ENCODE results near the gene SLC5A2. TPM values are rescaled to one million over a fixed set of nuclear protein-coding genes. Genes with fewer than 3 reads are reported as not detected.

Gene SLC5A2
- total RNA-seq, 1 donor: not detected

DNA sequence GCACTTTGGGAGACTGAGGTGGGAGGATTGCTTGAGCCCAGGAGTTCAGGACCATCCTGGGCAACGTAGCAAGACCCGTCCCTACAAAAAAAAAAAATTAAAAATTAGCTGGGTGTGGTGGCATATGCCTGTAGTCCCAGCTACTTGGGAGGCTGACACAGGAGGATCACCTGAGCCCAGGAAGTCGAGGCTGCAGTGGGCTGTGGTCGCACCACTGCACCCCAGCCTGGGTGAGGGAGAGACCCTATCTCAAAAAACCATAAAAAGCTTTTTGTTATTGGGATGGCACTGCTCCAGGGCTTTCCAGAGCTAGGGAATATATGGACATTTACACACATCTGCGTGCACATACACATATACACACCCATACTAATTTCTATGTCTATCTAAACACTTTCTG, 31.7 kb upstream of the SLC5A2 start:
- Histone ChIP-seq H3K9me3 (ENCODE audit: low read depth, low read length) (no peaks in the 10 kb centered on the region), H2AFZ (ENCODE audit: low read length) (peak overlapping the region; percentile 68), H3K4me3 (ENCODE audit: insufficient read depth, low read length) (no peak overlapping the region), H3K4me2 (ENCODE audit: insufficient read depth, low read length) (no peak overlapping the region), H3K27me3 (ENCODE audit: insufficient read depth, low read length) (no peaks in the 10 kb centered on the region), H4K20me1 (ENCODE audit: insufficient read depth, low read length) (peaks cover 9% of the 10 kb centered on the region), H3K36me3 (ENCODE audit: insufficient read depth, low read length) (peaks cover 3% of the 10 kb centered on the region), H3K4me1 (ENCODE audit: insufficient read depth, low read length) (peaks cover 40% of the 10 kb centered on the region), H3K79me2 (ENCODE audit: insufficient read depth, low read length) (peaks cover 13% of the 10 kb centered on the region), H3K27ac (ENCODE audit: low read depth, low read length) (peak overlapping the region; percentile 48)
- DNase-seq (ENCODE audit: insufficient read length, low spot score, missing footprints): no peak
- TF ChIP-seq, protein P1, sequence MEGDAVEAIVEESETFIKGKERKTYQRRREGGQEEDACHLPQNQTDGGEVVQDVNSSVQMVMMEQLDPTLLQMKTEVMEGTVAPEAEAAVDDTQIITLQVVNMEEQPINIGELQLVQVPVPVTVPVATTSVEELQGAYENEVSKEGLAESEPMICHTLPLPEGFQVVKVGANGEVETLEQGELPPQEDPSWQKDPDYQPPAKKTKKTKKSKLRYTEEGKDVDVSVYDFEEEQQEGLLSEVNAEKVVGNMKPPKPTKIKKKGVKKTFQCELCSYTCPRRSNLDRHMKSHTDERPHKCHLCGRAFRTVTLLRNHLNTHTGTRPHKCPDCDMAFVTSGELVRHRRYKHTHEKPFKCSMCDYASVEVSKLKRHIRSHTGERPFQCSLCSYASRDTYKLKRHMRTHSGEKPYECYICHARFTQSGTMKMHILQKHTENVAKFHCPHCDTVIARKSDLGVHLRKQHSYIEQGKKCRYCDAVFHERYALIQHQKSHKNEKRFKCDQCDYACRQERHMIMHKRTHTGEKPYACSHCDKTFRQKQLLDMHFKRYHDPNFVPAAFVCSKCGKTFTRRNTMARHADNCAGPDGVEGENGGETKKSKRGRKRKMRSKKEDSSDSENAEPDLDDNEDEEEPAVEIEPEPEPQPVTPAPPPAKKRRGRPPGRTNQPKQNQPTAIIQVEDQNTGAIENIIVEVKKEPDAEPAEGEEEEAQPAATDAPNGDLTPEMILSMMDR (IDR thresholded peaks at IDR 0.05; ENCODE audit: extremely low read depth, low read depth, low read length): no peak

DNA sequence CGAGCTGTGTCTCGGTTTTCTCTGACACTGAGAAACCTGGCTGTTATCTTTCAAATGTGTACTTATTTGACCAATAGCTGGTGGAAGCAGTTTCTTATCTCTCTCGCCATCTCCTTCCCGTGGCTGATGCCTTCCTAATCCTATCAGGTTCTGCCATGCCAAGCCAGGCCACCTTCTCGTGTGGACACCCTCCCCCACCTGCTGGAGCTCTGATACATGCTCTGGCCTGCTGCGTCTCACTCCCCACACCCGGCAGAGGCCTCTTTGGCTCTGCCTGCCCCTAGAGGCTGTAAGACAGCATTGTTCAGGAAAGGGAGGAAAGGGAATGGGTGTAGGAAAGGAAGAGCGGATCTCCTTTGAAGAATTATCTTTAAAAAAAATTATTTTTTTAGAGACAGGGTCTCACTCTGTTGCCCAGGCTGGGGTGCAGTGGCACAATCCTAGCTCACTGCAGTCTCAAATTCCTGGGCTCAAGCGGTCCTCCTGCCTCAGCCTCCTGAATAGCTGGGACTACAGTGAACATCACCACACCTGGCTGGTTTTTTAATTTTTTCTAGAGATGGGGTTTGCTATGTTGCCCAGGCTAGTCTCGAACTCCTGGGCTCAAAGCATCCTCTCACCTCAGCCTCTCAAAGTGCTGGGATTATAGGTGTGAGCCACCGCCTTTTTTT, 31.1 kb upstream of the SLC5A2 start:
- peaks cover 45% of the 10 kb centered on the region for H3K4me1 ChIP-seq (ENCODE audit: insufficient read depth, low read length)
- H3K9me3 ChIP-seq (ENCODE audit: low read depth, low read length): no peaks in the 10 kb centered on the region
- peaks cover 13% of the 10 kb centered on the region for H4K20me1 ChIP-seq (ENCODE audit: insufficient read depth, low read length)
- H3K27me3 ChIP-seq (ENCODE audit: insufficient read depth, low read length): no peaks in the 10 kb centered on the region
- H2AFZ ChIP-seq (ENCODE audit: low read length): peak overlapping the region; percentile 68
- TF ChIP-seq, protein P1 (IDR thresholded peaks at IDR 0.05; ENCODE audit: extremely low read depth, low read depth, low read length): peak; percentile 65
- DNase-seq (ENCODE audit: insufficient read length, low spot score, missing footprints): peak; percentile 94
- H3K4me3 ChIP-seq (ENCODE audit: insufficient read depth, low read length): no peak overlapping the region
- peak overlapping the region; percentile 82 for H3K27ac ChIP-seq (ENCODE audit: low read depth, low read length)
- H3K4me2 ChIP-seq (ENCODE audit: insufficient read depth, low read length): peak overlapping the region; percentile 71
- H3K79me2 ChIP-seq (ENCODE audit: insufficient read depth, low read length): peaks cover 19% of the 10 kb centered on the region
- peaks cover 3% of the 10 kb centered on the region for H3K36me3 ChIP-seq (ENCODE audit: insufficient read depth, low read length)

DNA sequence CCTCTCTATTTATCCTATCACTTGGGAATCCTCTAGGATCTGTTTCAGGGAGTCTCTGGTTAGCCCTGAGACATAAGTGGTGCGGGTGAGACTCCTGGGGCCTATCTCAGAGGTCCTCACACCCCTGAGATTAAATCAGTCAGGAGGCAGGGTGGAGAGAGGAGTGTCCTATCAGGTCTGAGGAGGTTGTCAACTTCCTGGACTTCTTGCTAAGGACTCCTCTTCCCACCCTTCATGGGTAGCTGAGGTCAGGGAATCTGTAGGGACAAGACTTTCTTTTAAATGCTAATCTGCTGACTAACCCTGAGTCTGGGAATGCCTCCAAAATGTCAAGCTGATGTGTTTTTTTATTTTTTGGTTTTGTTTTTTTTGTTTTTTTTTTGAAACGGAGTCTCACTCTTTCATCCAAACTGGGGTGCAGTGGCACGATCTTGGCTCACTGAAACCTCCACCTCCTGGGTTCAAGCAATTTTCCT, 30.3 kb upstream of the SLC5A2 start:
- H3K4me2 ChIP-seq (ENCODE audit: insufficient read depth, low read length): peak overlapping the region; percentile 71
- no peaks in the 10 kb centered on the region for H3K27me3 ChIP-seq (ENCODE audit: insufficient read depth, low read length)
- peak overlapping the region; percentile 82 for H3K27ac ChIP-seq (ENCODE audit: low read depth, low read length)
- peaks cover 3% of the 10 kb centered on the region for H3K36me3 ChIP-seq (ENCODE audit: insufficient read depth, low read length)
- H3K9me3 ChIP-seq (ENCODE audit: low read depth, low read length): no peaks in the 10 kb centered on the region
- TF ChIP-seq, protein P1 (IDR thresholded peaks at IDR 0.05; ENCODE audit: extremely low read depth, low read depth, low read length): no peak
- DNase-seq (ENCODE audit: insufficient read length, low spot score, missing footprints): peak; percentile 92
- H2AFZ ChIP-seq (ENCODE audit: low read length): peak overlapping the region; percentile 47
- peaks cover 53% of the 10 kb centered on the region for H3K4me1 ChIP-seq (ENCODE audit: insufficient read depth, low read length)
- H4K20me1 ChIP-seq (ENCODE audit: insufficient read depth, low read length): peaks cover 22% of the 10 kb centered on the region
- H3K79me2 ChIP-seq (ENCODE audit: insufficient read depth, low read length): peaks cover 27% of the 10 kb centered on the region
- no peak overlapping the region for H3K4me3 ChIP-seq (ENCODE audit: insufficient read depth, low read length)
